WTC11 (cell line): ENCODE results near the gene SH2D4B. TPM values are rescaled to one million over a fixed set of nuclear protein-coding genes. Genes with fewer than 3 reads are reported as not detected.

Experiments used
- ATAC-seq: fragments of 200-7000 bp; cut with Tn5 transposase; 2 replicates; pipeline ENCODE4 v1.10.0; 2021; ENCODE audit warnings: mild to moderate bottlenecking, moderate library complexity
- CTCF ChIA-PET: fragments of 300-600 bp; sonication (Branson Sonifier 250); formaldehyde crosslinking; loops from one replicate; lab custom pipeline; 2021; ENCODE audit warnings: antibody characterized with exemption; lab: Charles Lee
- POLR2A ChIA-PET: fragments of 350-600 bp; sonication (Branson Sonifier 250); formaldehyde crosslinking; loops from one replicate; lab custom pipeline; 2021; ENCODE audit warnings: antibody characterized with exemption; lab: Charles Lee
- DNase-seq: peaks from one replicate; pipeline ENCODE4 v3.0.0; 2021; ENCODE audit warnings: low spot score
- H3K27ac Mint-ChIP-seq: 2 replicates; pipeline ENCODE4 v1.8.0; 2021; ENCODE audit warnings: mixed read lengths
- H3K27me3 Mint-ChIP-seq: 2 replicates; pipeline ENCODE4 v1.8.0; 2021; ENCODE audit warnings: low read depth, mild to moderate bottlenecking, moderate library complexity, mixed read lengths
- H3K36me3 Mint-ChIP-seq: 2 replicates; pipeline ENCODE4 v1.8.0; 2021; ENCODE audit warnings: mixed read lengths
- H3K4me1 Mint-ChIP-seq: 2 replicates; pipeline ENCODE4 v1.8.0; 2022; ENCODE audit warnings: mixed read lengths
- H3K4me3 Mint-ChIP-seq: 2 replicates; pipeline ENCODE4 v1.8.0; 2021; ENCODE audit warnings: mild to moderate bottlenecking, moderate library complexity, mixed read lengths
- H3K9me3 Mint-ChIP-seq: 2 replicates; pipeline ENCODE4 v1.8.0; 2021; ENCODE audit warnings: mixed read lengths
- ELF4 ChIP-seq: sonication (generic); formaldehyde crosslinking; IDR thresholded peaks from 2 replicates; pipeline ENCODE4 v1.8.1; 2022; ENCODE audit warnings: low read depth, mild to moderate bottlenecking, moderate library complexity, missing genetic modification reagents
- ESRRA ChIP-seq: sonication (generic); formaldehyde crosslinking; IDR thresholded peaks from 2 replicates; pipeline ENCODE4 v1.8.1; 2022; ENCODE audit warnings: mild to moderate bottlenecking, missing genetic modification reagents, borderline replicate concordance
- ETV6 ChIP-seq: sonication (generic); formaldehyde crosslinking; IDR thresholded peaks from 2 replicates; pipeline ENCODE4 v1.8.1; 2022; ENCODE audit warnings: mild to moderate bottlenecking, missing genetic modification reagents
- FOXJ3 ChIP-seq: sonication (generic); formaldehyde crosslinking; IDR thresholded peaks from 2 replicates; pipeline ENCODE4 v1.9.0; 2021; ENCODE audit warnings: missing genetic modification reagents, mild to moderate bottlenecking, borderline replicate concordance
- MAX ChIP-seq: sonication (generic); formaldehyde crosslinking; IDR thresholded peaks from 2 replicates; pipeline ENCODE4 v1.8.0; 2022; ENCODE audit warnings: mild to moderate bottlenecking, missing genetic modification reagents
- NR3C1 ChIP-seq: sonication (generic); formaldehyde crosslinking; conservative IDR thresholded peaks from 2 replicates; pipeline ENCODE4 v1.8.1; 2023; ENCODE audit warnings: low read depth, mild to moderate bottlenecking, missing genetic modification reagents
- PRRX2 ChIP-seq: fragments of 250-450 bp; sonication (Bioruptor Pico); IDR thresholded peaks from 2 replicates; pipeline ENCODE4 v1.8.0; 2021; ENCODE audit warnings: mild to moderate bottlenecking
- RELA ChIP-seq: sonication (generic); formaldehyde crosslinking; IDR thresholded peaks from 2 replicates; pipeline ENCODE4 v1.8.1; 2022; ENCODE audit warnings: missing genetic modification reagents, mild to moderate bottlenecking, borderline replicate concordance
- SOX15 ChIP-seq: fragments of 250-450 bp; sonication (Bioruptor Pico); IDR thresholded peaks from 2 replicates; pipeline ENCODE4 v1.9.0; 2021; ENCODE audit warnings: mild to moderate bottlenecking
- SP1 ChIP-seq: sonication (generic); formaldehyde crosslinking; conservative IDR thresholded peaks from 2 replicates; pipeline ENCODE4 v1.8.1; 2022; ENCODE audit warnings: missing genetic modification reagents
- TCF7 ChIP-seq: sonication (generic); formaldehyde crosslinking; IDR thresholded peaks from 2 replicates; pipeline ENCODE4 v1.8.0; 2022; ENCODE audit warnings: mild to moderate bottlenecking, low read depth, missing genetic modification reagents, moderate library complexity
- TEAD1 ChIP-seq: sonication (generic); formaldehyde crosslinking; IDR thresholded peaks from 2 replicates; pipeline ENCODE4 v1.8.0; 2022; ENCODE audit warnings: mild to moderate bottlenecking, missing genetic modification reagents
- TP53 ChIP-seq: sonication (generic); formaldehyde crosslinking; IDR thresholded peaks from 2 replicates; pipeline ENCODE4 v1.8.1; 2023; ENCODE audit warnings: mild to moderate bottlenecking, missing genetic modification reagents
- USF1 ChIP-seq: sonication (generic); formaldehyde crosslinking; IDR thresholded peaks from 2 replicates; pipeline ENCODE4 v1.8.0; 2022; ENCODE audit warnings: mild to moderate bottlenecking, missing genetic modification reagents
- ZNF219 ChIP-seq: sonication (generic); formaldehyde crosslinking; IDR thresholded peaks from 2 replicates; pipeline ENCODE4 v1.8.0; 2023; ENCODE audit warnings: missing genetic modification reagents, mild to moderate bottlenecking, borderline replicate concordance
- ZNF423 ChIP-seq: fragments of 250-450 bp; sonication (Bioruptor Pico); IDR thresholded peaks from 2 replicates; pipeline ENCODE4 v2.1.2; 2022; ENCODE audit warnings: mild to moderate bottlenecking, moderate library complexity
- ZNF532 ChIP-seq: fragments of 250-450 bp; sonication (Bioruptor Pico); IDR thresholded peaks from 2 replicates; pipeline ENCODE4 v1.9.0; 2021; ENCODE audit warnings: mild to moderate bottlenecking, borderline replicate concordance
- ZSCAN18 ChIP-seq: fragments of 250-450 bp; sonication (Bioruptor Pico); IDR thresholded peaks from 2 replicates; pipeline ENCODE4 v2.1.2; 2022; ENCODE audit warnings: mild to moderate bottlenecking, moderate library complexity
- total RNA-seq: library from RNA; stranded (reverse); gene quantifications from 3 replicates; pipeline ENCODE4 v1.2.3, GENCODE V29; 2021
- TF ChIP-seq, protein P1 (sequence below): sonication (generic); formaldehyde crosslinking; IDR thresholded peaks from 2 replicates; pipeline ENCODE4 v1.8.0; 2023; ENCODE audit warnings: missing genetic modification reagents, mild to moderate bottlenecking, borderline replicate concordance

Gene SH2D4B
- total RNA-seq, 1 experiment from 2014 or later, result 0.04 TPM

DNA sequence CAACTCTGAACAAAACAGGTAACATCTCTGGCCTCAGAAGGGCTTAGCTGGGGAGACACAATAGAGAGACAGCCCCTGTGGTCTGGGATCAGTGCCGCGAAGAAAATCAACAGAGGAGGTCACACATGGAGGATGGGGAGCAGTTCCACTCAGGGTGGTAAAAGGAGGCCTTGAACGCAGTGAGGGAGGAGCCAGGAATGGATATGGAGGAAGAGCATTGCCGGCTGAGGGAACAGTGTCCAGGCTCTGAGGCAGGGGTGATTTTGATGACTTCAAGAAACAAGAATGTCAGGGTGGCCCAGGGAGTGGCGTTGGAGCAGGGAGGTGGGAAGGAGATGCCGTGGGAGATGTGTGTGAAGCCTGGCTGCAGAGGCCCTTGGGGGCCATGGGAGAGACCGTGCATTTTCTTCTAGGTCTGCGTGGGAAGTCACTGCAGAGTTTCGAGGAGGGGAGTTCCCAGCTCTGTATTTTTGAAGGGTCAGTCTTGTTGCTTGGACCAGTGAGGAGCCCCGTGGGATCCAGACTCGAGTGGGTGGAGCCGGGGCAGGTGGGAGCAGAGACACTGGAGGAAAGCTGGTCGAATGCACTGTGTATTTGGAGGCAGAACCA, 35.7 kb upstream of the SH2D4B start:
- Mint-ChIP-seq H3K4me1 (peaks cover 71% of the 10 kb centered on the region), H3K27me3 (no peaks in the 10 kb centered on the region)

More for the DNA sequence above, 35.7 kb upstream of the SH2D4B start:
- no peak for DNase-seq
- no peak for TF ChIP-seq USF1 (CRISPR knock-in tag)
- TF ChIP-seq ZNF423 (CRISPR knock-in tag), result no peak
- no peak for TF ChIP-seq ETV6 (CRISPR knock-in tag)
- TF ChIP-seq FOXJ3, result no peak
- TF ChIP-seq NR3C1 (CRISPR knock-in tag), result no peak
- TF ChIP-seq MAX (CRISPR knock-in tag), result no peak
- no peak for TF ChIP-seq PRRX2 (CRISPR knock-in tag)
- TF ChIP-seq, protein P1, sequence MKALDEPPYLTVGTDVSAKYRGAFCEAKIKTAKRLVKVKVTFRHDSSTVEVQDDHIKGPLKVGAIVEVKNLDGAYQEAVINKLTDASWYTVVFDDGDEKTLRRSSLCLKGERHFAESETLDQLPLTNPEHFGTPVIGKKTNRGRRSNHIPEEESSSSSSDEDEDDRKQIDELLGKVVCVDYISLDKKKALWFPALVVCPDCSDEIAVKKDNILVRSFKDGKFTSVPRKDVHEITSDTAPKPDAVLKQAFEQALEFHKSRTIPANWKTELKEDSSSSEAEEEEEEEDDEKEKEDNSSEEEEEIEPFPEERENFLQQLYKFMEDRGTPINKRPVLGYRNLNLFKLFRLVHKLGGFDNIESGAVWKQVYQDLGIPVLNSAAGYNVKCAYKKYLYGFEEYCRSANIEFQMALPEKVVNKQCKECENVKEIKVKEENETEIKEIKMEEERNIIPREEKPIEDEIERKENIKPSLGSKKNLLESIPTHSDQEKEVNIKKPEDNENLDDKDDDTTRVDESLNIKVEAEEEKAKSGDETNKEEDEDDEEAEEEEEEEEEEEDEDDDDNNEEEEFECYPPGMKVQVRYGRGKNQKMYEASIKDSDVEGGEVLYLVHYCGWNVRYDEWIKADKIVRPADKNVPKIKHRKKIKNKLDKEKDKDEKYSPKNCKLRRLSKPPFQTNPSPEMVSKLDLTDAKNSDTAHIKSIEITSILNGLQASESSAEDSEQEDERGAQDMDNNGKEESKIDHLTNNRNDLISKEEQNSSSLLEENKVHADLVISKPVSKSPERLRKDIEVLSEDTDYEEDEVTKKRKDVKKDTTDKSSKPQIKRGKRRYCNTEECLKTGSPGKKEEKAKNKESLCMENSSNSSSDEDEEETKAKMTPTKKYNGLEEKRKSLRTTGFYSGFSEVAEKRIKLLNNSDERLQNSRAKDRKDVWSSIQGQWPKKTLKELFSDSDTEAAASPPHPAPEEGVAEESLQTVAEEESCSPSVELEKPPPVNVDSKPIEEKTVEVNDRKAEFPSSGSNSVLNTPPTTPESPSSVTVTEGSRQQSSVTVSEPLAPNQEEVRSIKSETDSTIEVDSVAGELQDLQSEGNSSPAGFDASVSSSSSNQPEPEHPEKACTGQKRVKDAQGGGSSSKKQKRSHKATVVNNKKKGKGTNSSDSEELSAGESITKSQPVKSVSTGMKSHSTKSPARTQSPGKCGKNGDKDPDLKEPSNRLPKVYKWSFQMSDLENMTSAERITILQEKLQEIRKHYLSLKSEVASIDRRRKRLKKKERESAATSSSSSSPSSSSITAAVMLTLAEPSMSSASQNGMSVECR (CRISPR knock-in tag), result no peak
- no peak for TF ChIP-seq ZSCAN18 (CRISPR knock-in tag)
- no peak for TF ChIP-seq SP1 (CRISPR knock-in tag)
- TF ChIP-seq SOX15 (CRISPR knock-in tag), result no peak
- TF ChIP-seq ZNF532 (CRISPR knock-in tag), result no peak
- no peak for TF ChIP-seq RELA
- TF ChIP-seq ELF4 (CRISPR knock-in tag), result no peak
- TF ChIP-seq TP53 (CRISPR knock-in tag), result no peak
- TF ChIP-seq TEAD1 (CRISPR knock-in tag), result no peak
- TF ChIP-seq ZNF219 (CRISPR knock-in tag), result no peak
- no peak for TF ChIP-seq TCF7 (CRISPR knock-in tag)
- no peak for TF ChIP-seq ESRRA (CRISPR knock-in tag)
- TF ChIP-seq, all 79 proteins: peak for 0
- ChIA-PET POLR2A (interaction anchor here (0.6 to 1.0 kb wide), 2 partner anchors 37 to 52 kb away, joined by 3 read pairs; no protein-coding TSS in a partner anchor), CTCF (interaction anchor here (1.0 to 20.7 kb wide), 2 partner anchors 48 to 161 kb away, joined by 3 to 802 read pairs; partner anchors contain the start of gene TSPAN14)
- H3K27ac Mint-ChIP-seq, result no peak overlapping the region; the same call in 1 of the 2 replicates
- H3K36me3 Mint-ChIP-seq, result no peaks in the 10 kb centered on the region
- no peak overlapping the region for H3K4me3 Mint-ChIP-seq
- no peak for ATAC-seq
- no peaks in the 10 kb centered on the region for H3K9me3 Mint-ChIP-seq
